ENCODE data around the gene ZFP64. TPM values are rescaled to one million over a fixed set of nuclear protein-coding genes. Genes with fewer than 3 reads are reported as not detected.

Gene ZFP64
- total RNA-seq, 1 experiment from 2014 or later, result 25.6 TPM

DNA sequence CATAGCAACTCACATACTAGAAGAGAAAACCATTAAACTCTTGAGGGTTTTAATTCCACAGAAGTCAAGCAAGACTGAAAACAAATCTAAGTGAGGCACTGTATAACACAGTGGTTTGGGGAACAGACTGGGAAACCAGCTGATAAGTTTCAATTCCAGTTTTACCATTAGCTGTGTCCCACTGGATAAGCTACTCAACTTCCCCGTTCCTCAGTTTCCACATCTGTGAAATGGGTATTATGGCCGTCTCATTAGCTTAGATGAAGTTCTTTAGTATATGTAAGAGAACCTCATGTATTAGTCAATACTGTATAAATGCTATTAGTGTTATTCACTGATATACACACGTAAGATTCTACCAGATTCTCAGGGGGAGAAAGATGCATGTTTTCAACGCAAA is 89.0 kb downstream of the ZFP64 start:
- intact Hi-C loops (cut with micrococcal nuclease; ENCODE audit: unreplicated experiment), result no loop called here
- CTCF ChIA-PET, result no interaction called here
- BruUV-seq (replicated peaks), result no TSS peak
- H3K9me3 ChIP-seq, result peaks cover 12% of the 10 kb centered on the region
- no peaks in the 10 kb centered on the region for H3K27me3 Mint-ChIP-seq (ENCODE audit: insufficient read depth, unreplicated experiment)
- no peaks in the 10 kb centered on the region for H3K36me3 Mint-ChIP-seq (ENCODE audit: insufficient read depth, unreplicated experiment)
- no peak overlapping the region for H3K4me3 ChIP-seq (ENCODE audit: low read depth, low read length)
- no peaks in the 10 kb centered on the region for H3K4me1 ChIP-seq
- no peaks in the 10 kb centered on the region for H3K36me3 ChIP-seq (ENCODE audit: control insufficient read depth, insufficient read depth, low read length)
- no peaks in the 10 kb centered on the region for H3K27me3 ChIP-seq (replicated peaks; ENCODE audit: control insufficient read depth, insufficient read depth, low read length)
- POLR2A ChIA-PET, result no interaction called here
- DNase-seq, result no peak
- H3K27ac Mint-ChIP-seq (ENCODE audit: unreplicated experiment), result no peak overlapping the region
- TF ChIP-seq, protein P1, sequence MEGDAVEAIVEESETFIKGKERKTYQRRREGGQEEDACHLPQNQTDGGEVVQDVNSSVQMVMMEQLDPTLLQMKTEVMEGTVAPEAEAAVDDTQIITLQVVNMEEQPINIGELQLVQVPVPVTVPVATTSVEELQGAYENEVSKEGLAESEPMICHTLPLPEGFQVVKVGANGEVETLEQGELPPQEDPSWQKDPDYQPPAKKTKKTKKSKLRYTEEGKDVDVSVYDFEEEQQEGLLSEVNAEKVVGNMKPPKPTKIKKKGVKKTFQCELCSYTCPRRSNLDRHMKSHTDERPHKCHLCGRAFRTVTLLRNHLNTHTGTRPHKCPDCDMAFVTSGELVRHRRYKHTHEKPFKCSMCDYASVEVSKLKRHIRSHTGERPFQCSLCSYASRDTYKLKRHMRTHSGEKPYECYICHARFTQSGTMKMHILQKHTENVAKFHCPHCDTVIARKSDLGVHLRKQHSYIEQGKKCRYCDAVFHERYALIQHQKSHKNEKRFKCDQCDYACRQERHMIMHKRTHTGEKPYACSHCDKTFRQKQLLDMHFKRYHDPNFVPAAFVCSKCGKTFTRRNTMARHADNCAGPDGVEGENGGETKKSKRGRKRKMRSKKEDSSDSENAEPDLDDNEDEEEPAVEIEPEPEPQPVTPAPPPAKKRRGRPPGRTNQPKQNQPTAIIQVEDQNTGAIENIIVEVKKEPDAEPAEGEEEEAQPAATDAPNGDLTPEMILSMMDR (IDR thresholded peaks at IDR 0.05; ENCODE audit: insufficient read depth in 1 of 2, low read depth in 1 of 2, low read length in 1 of 2, severe bottlenecking in 1 of 2, unreplicated experiment in 1 of 2), result no peak
- H3K4me1 Mint-ChIP-seq (ENCODE audit: low read depth, unreplicated experiment), result no peaks in the 10 kb centered on the region
- H3K4me3 Mint-ChIP-seq (ENCODE audit: unreplicated experiment), result no peak overlapping the region
- H3K9me3 Mint-ChIP-seq (ENCODE audit: unreplicated experiment), result no peaks in the 10 kb centered on the region

DNA sequence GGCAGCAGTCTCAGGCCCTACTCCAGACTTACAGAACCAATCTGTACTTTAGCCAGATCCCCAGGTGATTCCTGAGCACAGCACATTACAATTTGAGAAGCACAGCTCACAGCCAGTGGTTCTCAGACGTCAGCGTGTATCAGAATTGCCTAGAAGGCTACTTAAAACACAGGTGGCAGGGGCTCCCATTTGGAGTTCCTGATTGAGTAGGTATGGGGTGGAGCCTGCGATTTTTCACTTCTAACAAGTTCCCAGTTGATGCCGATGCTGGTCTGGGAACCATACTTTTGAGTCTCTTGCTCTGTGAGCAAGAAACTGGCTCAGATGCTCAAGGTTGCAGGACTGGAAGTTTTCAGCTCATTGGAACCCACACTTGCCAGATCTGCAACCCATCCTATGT is 89.5 kb downstream of the ZFP64 start:
- CTCF ChIA-PET, result interaction anchor here (0.7 kb wide), 1 partner anchor 776 kb away, joined by 6 read pairs; no protein-coding TSS in a partner anchor
- H3K36me3 Mint-ChIP-seq (ENCODE audit: insufficient read depth, unreplicated experiment), result no peaks in the 10 kb centered on the region
- H3K27ac Mint-ChIP-seq (ENCODE audit: unreplicated experiment), result no peak overlapping the region
- no peaks in the 10 kb centered on the region for H3K9me3 Mint-ChIP-seq (ENCODE audit: unreplicated experiment)
- TF ChIP-seq, protein P1 (IDR thresholded peaks at IDR 0.05; ENCODE audit: insufficient read depth in 1 of 2, low read depth in 1 of 2, low read length in 1 of 2, severe bottlenecking in 1 of 2, unreplicated experiment in 1 of 2), result no peak
- POLR2A ChIA-PET, result no interaction called here
- H3K4me3 Mint-ChIP-seq (ENCODE audit: unreplicated experiment), result no peak overlapping the region
- no peak for DNase-seq
- Histone ChIP-seq H3K36me3 (ENCODE audit: control insufficient read depth, insufficient read depth, low read length) (no peaks in the 10 kb centered on the region), H3K4me1 (no peaks in the 10 kb centered on the region), H3K9me3 (peaks cover 12% of the 10 kb centered on the region), H3K4me3 (ENCODE audit: low read depth, low read length) (no peak overlapping the region), H3K27me3 (replicated peaks; ENCODE audit: control insufficient read depth, insufficient read depth, low read length) (no peaks in the 10 kb centered on the region)
- no peaks in the 10 kb centered on the region for H3K4me1 Mint-ChIP-seq (ENCODE audit: low read depth, unreplicated experiment)
- BruUV-seq (replicated peaks), result no TSS peak
- no peaks in the 10 kb centered on the region for H3K27me3 Mint-ChIP-seq (ENCODE audit: insufficient read depth, unreplicated experiment)
- intact Hi-C loops (cut with micrococcal nuclease; ENCODE audit: unreplicated experiment), result no loop called here

Data from Caco-2 (cell line).